Activated CD8-positive, alpha-beta memory T cell treated with anti-CD3 and anti-CD28 coated beads for 36 hours (primary cell): ENCODE results near the gene PCCA. TPM values are rescaled to one million over a fixed set of nuclear protein-coding genes. Genes with fewer than 3 reads are reported as not detected.

ENCODE experiments used
- CTCF ChIA-PET: fragments of 350-600 bp; sonication (Branson Sonifier 250); formaldehyde crosslinking; loops from one replicate; lab custom pipeline; 2021; ENCODE audit warnings: antibody characterized with exemption; lab: Charles Lee
- POLR2A ChIA-PET: fragments of 350-600 bp; sonication (Branson Sonifier 250); formaldehyde crosslinking; loops from one replicate; lab custom pipeline; 2021; ENCODE audit warnings: antibody characterized with exemption; lab: Charles Lee
- total RNA-seq, 2 experiments: library from RNA; stranded (reverse); gene quantifications; one replicate each; pipeline ENCODE4 v1.2.3, GENCODE V29; 2021

The PCCA gene
- total RNA-seq, 2 experiments from 2014 or later = 7.7 to 9.3 TPM

DNA sequence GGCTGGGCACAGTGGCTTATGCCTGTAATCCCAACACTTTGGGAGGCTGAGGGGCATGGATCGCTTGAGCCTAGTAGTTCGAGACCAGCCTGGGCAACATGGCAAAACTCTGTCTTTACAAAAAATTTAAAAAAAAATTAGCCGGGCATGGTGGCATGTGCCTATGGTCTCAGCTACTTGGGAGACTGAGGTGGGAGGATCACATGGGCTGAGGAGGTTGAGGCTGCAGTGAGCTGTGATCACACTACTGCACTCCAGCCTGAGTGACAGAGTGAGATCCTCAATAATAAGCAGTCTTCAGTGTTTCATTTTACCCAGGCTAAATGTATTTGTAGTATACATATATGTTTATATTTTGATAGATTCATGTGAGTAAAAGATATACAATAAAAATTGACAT lies 414.7 kb downstream of the PCCA start:
- CTCF ChIA-PET = no interaction called here
- POLR2A ChIA-PET = no interaction called here

DNA sequence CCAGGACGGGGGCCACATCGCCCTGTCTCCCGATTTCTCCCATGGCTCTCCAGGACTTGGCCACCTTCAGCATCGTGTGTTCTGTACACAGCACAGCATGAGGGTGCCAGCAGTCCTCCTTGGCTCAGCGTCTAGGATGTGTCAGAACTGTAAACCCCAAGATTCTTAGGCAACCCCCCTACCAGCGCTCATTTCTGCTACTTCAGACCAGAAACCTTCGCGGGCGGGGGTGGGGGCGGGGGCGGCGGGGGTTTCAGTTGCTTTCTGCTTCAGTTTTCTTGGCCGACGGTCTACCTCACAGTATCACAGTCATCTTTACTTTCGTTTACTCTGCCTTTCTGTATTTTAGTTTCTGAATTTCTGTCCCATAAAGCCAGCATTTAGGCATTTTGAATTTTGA lies 417.3 kb downstream of the PCCA start:
- POLR2A ChIA-PET = interaction anchor here (1.6 kb wide), 1 partner anchor 112 kb away, joined by 5 read pairs; no protein-coding TSS in a partner anchor
- CTCF ChIA-PET = interaction anchor here (1.4 kb wide), 1 partner anchor 9 kb away, joined by 3 read pairs; no protein-coding TSS in a partner anchor

DNA sequence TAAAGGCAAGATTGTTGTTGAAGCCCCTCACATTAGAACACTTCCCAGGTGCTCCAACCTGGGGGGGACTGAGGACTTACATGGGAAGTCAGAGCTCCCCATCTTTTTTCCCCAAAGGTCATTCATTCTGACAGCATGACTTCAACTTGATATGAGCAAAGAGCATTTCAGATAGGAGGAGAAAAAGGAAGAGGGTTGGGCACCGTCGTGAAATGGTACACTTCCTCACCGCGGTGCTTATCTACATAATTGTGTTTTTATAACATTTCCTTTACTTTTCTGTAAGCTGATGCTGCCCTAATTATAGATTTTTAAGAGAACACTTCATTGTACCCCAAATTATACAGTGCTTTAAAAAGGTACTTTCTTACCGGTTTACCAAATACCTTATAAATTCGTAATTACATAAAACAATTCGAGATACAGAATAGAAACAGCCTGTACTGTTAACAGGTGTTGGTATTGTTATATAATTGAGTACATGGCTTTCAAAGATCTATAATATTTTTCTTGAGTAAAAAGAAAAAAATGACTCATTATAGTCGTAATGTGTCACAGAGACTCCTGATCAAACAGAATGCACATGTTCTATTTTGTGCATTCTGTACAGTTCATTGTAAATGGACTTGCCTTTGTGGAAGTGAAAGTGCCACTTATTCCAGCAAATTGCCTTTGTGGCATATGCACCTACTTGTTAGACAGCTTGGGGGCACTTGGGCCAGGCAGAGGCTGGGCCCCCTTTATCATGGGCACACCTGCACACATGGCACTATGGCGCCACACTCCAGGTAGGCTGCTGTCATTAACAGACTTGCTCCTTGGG lies 417.9 kb downstream of the PCCA start:
- ChIA-PET CTCF (interaction anchor here (1.2 to 1.4 kb wide), 2 partner anchors 8 to 113 kb away, joined by 3 to 6 read pairs; no protein-coding TSS in a partner anchor), POLR2A (interaction anchor here (1.6 kb wide), 1 partner anchor 113 kb away, joined by 5 read pairs; no protein-coding TSS in a partner anchor)

DNA sequence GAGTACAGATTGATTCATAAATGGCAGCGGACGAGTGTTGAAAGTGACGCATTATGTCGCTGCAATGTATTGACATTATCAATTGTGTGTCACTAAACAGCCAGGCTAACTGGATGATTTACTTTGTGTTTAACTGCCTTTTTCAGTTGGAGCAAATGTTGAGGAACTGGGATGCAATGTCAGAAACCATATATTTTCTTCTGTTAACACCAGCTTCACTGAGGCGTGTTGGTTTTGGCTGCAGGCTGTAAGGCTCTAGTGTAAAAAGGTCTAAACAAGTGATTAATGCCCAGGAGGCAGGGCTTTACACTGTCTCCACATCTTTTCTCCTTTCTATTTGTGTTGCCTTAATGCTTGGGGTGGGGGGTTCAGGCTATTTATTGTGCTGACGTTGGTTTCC lies 419.6 kb downstream of the PCCA start:
- ChIA-PET POLR2A (no interaction called here), CTCF (no interaction called here)

DNA sequence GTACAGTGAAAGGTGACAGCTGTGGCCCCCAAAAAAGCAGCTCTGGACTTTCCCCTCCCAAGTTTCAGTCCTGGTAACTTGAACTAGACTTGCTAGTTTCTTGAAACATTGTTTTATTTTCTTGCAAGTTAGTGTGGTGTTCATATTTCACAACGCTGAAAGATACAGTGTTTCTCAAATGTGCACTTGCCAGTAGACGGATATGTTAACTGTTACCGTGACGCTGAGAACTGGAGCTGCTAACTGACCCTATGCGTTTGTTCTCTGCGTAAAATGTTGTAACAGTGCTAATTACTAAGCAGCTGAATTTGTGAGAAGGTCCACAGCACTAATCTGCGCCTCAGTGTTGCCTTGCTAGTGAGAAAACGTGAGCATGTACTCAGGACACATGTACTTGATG lies 420.1 kb downstream of the PCCA start:
- POLR2A ChIA-PET = no interaction called here
- CTCF ChIA-PET = no interaction called here

DNA sequence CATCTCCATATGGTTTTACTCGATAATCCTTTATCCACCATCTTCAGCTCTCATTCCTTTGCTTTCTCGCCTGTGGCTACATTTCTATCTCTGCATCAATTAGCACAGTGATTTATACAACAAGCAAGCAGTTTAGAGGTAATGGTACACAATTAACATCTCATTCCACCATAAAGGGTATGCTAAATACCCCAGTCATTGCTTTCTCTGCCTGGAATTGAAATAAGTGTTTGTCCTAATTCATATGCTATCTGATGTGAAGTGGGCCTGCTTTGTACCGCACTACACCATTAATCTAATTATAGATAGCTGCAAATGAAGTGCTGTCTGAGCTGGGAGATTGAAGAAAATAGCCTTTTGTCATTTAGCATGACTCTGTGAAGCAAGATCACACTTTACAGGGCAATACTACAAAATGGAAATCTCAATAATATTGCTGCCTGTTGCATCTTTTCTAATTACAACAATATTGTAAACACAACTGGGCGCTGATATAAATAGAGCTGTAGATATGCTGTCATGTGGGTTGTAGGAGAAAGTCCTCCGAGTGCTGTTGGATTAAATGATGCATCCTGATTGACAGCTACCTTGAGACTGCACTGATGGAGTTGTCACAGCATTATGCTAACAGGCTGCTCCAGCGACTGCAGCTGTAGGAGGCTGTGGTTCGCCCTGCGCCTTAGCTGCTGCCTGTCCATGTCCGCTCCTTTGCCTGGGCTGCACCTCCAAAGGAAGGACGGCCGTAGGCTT lies 421.5 kb downstream of the PCCA start:
- ChIA-PET CTCF (interaction anchor here (1.0 kb wide), 1 partner anchor 854 kb away, joined by 3 read pairs; no protein-coding TSS in a partner anchor), POLR2A (interaction anchor here (0.6 kb wide), 1 partner anchor 117 kb away, joined by 7 read pairs; no protein-coding TSS in a partner anchor)

DNA sequence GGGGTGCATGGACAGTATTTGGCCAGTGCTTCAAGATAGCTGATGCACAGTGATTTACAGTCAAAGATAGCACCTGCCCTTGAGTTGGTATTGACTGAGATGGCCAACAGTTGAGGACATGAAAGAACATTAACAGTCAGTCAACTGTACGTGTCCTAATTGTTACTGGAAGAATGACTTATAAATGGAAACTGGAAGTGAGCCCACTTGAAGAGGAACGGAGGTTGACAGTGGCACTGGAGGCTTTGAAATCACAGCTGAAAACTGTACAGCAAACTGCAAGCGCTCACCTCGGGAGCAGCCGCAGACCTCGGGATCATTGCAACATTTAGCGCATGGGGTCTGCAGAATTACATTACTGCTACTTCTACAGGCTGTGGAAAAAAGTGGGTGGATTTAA lies 422.6 kb downstream of the PCCA start:
- POLR2A ChIA-PET = no interaction called here
- CTCF ChIA-PET = no interaction called here

- CTCF ChIA-PET = no interaction called here
- POLR2A ChIA-PET = no interaction called here
Measured at GRCh38 chr13:100512422-100512821, 423.5 kb downstream of the PCCA start.

GRCh38 chr13:100513171-100513570 lies 424.3 kb downstream of the PCCA start:
- ChIA-PET CTCF (no interaction called here), POLR2A (no interaction called here)

DNA sequence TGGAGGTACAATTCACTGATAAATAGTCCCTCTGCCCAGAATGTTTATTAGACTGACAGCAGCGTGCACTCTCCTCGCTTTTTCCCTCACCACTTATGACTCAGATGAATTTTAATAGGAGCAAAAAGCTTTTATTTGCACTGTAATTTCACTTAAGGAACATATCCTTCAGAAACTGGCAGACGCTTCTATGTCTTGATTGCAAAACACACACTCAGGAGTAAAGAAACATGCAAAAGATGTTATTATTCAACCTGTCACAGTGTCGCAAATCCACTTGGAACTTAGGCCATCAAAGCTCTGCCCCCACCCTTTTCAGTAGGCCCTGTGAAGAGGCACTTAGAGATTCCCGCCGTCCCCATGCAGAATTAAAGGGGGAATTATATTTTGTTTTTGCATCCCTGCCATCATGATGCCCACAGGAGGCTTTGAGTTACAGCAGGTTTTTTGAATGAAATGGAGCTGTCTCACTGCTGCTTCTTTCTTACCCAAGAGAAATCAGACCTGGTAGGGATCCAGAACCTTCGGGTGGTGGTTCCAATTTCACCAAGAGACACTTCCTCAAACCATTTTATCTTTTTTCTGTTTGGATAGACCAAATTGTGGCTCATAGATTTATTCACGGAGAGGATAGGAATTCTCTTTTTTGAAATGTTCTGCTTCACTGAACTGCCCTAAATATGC lies 425.2 kb downstream of the PCCA start:
- CTCF ChIA-PET = interaction anchor here (1.0 to 1.5 kb wide), 2 partner anchors 13 to 858 kb away, joined by 4 to 8 read pairs; no protein-coding TSS in a partner anchor
- POLR2A ChIA-PET = no interaction called here

- ChIA-PET POLR2A (no interaction called here), CTCF (interaction anchor here (0.5 to 1.5 kb wide), 8 partner anchors 9 to 859 kb away, joined by 3 to 8 read pairs (median 3); no protein-coding TSS in a partner anchor)
Measured at GRCh38 chr13:100514788-100515409, 426.0 kb downstream of the PCCA start.

GRCh38 chr13:100515410-100515800 lies 426.5 kb downstream of the PCCA start:
- POLR2A ChIA-PET = no interaction called here
- CTCF ChIA-PET = interaction anchor here (0.5 to 1.5 kb wide), 8 partner anchors 9 to 860 kb away, joined by 3 to 8 read pairs (median 3); no protein-coding TSS in a partner anchor

GRCh38 chr13:100517135-100517534 lies 428.2 kb downstream of the PCCA start:
- POLR2A ChIA-PET = no interaction called here
- CTCF ChIA-PET = interaction anchor here (0.8 kb wide), 1 partner anchor 616 kb away, joined by 3 read pairs; no protein-coding TSS in a partner anchor

DNA sequence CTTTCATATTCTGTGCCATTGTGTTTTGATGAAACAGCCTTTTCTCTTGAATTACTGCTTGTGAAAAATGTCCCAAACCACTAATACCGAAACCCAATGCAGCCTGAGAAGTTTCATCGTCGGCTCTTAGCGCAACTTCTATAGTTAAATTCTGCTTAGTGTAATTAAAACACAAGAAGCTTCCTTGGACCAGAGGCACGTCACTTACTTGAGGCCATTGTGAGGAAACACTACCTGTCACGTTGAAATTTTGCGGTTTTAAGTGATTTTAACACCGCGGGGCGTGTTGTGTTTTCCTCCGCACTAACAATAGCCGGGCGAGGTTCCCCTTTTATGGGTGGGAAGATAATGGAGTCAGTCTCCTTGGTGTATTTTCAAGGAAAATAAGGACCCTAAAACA lies 428.8 kb downstream of the PCCA start:
- POLR2A ChIA-PET = no interaction called here
- CTCF ChIA-PET = no interaction called here

- POLR2A ChIA-PET = no interaction called here
- CTCF ChIA-PET = no interaction called here
Measured at GRCh38 chr13:100518394-100519062, 429.6 kb downstream of the PCCA start.

- ChIA-PET POLR2A (no interaction called here), CTCF (interaction anchor here (0.6 kb wide), 1 partner anchor 678 kb away, joined by 5 read pairs; no protein-coding TSS in a partner anchor)
Measured at GRCh38 chr13:100519626-100520025, 430.7 kb downstream of the PCCA start.

DNA sequence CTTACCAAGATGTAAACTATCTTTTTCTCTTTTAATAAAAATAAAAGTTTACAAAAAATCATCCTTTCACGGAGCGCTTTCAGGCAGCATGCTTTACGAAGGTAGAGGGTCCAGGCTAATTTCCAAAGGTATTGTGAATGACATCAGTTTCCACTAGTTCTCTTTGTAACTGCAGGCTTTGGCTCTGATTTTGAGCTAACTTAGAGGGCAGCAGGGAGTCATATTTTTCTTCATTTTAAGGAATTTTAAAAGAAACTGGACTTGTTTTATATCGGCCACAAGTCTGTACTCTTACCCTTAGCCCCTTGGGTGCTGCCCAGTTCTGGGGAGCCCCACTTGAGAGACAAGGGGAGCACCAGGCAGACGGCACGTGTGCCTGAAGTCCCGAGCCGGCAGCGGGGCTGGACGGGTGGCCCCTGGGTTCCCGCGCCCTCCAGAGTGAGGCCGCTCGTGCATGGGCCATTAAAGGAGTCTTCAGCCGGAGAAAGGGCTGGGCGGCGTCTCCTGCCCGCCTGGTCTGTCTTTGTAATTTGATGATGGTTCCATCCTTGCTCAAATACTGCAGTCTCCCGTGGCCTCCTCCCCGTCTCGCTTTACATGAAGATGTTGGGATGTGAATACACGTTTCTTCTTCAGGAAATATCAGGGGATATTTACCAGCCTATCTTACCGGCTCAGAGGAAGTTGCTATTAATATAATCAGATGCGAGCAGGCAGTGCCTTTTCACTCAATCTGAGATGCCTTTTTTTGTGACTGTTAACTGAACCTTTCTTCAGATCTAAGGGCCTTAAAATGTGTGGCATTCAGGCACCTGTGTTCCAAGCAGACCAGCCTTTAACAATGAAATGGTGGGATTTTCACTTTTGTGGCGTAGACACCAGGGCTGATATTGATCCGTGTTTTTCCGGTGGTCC lies 432.3 kb downstream of the PCCA start:
- ChIA-PET POLR2A (no interaction called here), CTCF (interaction anchor here (0.7 kb wide), 1 partner anchor 1014 kb away, joined by 3 read pairs; no protein-coding TSS in a partner anchor)
